OCI-LY1 (cell line): ENCODE results near the gene SLC25A45.
A peak's percentile ranks its signal among the peaks of the same experiment; 100 is the strongest.

Source experiments
- H2AFZ ChIP-seq: fragments of 200-600 bp; sonication (generic), shearing (Covaris generic); 2 replicates; pipeline ENCODE4 v1.6.0; 2014; ENCODE audit warnings: antibody characterized with exemption, mild to moderate bottlenecking, low read length
- H3F3A ChIP-seq: fragments of 200-600 bp; sonication (generic), shearing (Covaris generic); 2 replicates; pipeline ENCODE4 v1.6.0; 2014; ENCODE audit warnings: mild to moderate bottlenecking, antibody characterized with exemption, low read length, moderate library complexity; ENCODE audit not compliant: insufficient read depth
- H3K27ac ChIP-seq: fragments of 200-600 bp; sonication (generic); 2 replicates; pipeline ENCODE4 v1.5.1; 2014; ENCODE audit warnings: low read length, mixed run types, mild to moderate bottlenecking, low read depth; ENCODE audit not compliant: poor library complexity, severe bottlenecking
- H3K27me3 ChIP-seq: fragments of 200-600 bp; sonication (generic); 2 replicates; pipeline ENCODE4 v1.6.0; 2014; ENCODE audit warnings: antibody characterized with exemption, mild to moderate bottlenecking, low read length, moderate library complexity; ENCODE audit not compliant: insufficient read depth
- H3K36me3 ChIP-seq: fragments of 200-600 bp; sonication (generic); 2 replicates; pipeline ENCODE4 v1.6.1; 2014; ENCODE audit warnings: mild to moderate bottlenecking, antibody characterized with exemption, low read length, moderate library complexity, mixed read lengths; ENCODE audit not compliant: insufficient read depth
- H3K4me1 ChIP-seq: fragments of 200-600 bp; sonication (generic); 2 replicates; pipeline ENCODE4 v1.5.1; 2014; ENCODE audit warnings: mild to moderate bottlenecking, low read length, moderate library complexity; ENCODE audit not compliant: insufficient read depth, severe bottlenecking
- H3K4me2 ChIP-seq: fragments of 200-600 bp; sonication (generic), shearing (Covaris generic); 2 replicates; pipeline ENCODE4 v1.6.1; 2014; ENCODE audit warnings: low read length
- H3K4me3 ChIP-seq: fragments of 200-600 bp; sonication (generic); 2 replicates; pipeline ENCODE4 v1.5.1; 2014; ENCODE audit warnings: low read length, low read depth, mild to moderate bottlenecking, mixed read lengths; ENCODE audit not compliant: poor library complexity, severe bottlenecking
- H3K79me2 ChIP-seq: fragments of 200-600 bp; shearing (Covaris generic); 2 replicates; pipeline ENCODE4 v1.6.1; 2016; ENCODE audit warnings: mixed run types, low read length, mixed read lengths; ENCODE audit not compliant: insufficient read depth
- H3K9ac ChIP-seq: fragments of 200-600 bp; sonication (generic), shearing (Covaris generic); 2 replicates; pipeline ENCODE4 v1.6.1; 2014; ENCODE audit warnings: mild to moderate bottlenecking, low read length, mixed read lengths
- H3K9me2 ChIP-seq: fragments of 200-600 bp; sonication (generic), shearing (Covaris generic); 2 replicates; pipeline ENCODE4 v1.6.1; 2014; ENCODE audit warnings: low read depth, mild to moderate bottlenecking, low read length, mixed read lengths
- H3K9me3 ChIP-seq: fragments of 200-600 bp; shearing (Covaris generic); 2 replicates; pipeline ENCODE4 v1.6.1; 2014; ENCODE audit warnings: low read length, mixed read lengths
- H4K20me1 ChIP-seq: fragments of 200-600 bp; sonication (generic), shearing (Covaris generic); 2 replicates; pipeline ENCODE4 v1.6.0; 2016; ENCODE audit warnings: mild to moderate bottlenecking, low read length; ENCODE audit not compliant: insufficient read depth
- EZH2 ChIP-seq: fragments of 200-600 bp; sonication (generic), shearing (Covaris generic); IDR thresholded peaks from 2 replicates; pipeline ENCODE4 v1.8.0; 2017; ENCODE audit warnings: borderline replicate concordance, mixed run types, mild to moderate bottlenecking, antibody characterized with exemption, low read length, moderate library complexity, mixed read lengths
- TF ChIP-seq, protein P1 (sequence below): fragments of 200-600 bp; sonication (generic), shearing (Covaris generic); IDR thresholded peaks from 2 replicates; pipeline ENCODE4 v1.5.1; 2017; ENCODE audit warnings: mild to moderate bottlenecking, antibody characterized with exemption, low read length, moderate library complexity, mixed read lengths

Gene SLC25A45

GRCh38 chr11:65384301-65384889, 1.9 kb upstream of the SLC25A45 start:
- TF ChIP-seq, protein P1, sequence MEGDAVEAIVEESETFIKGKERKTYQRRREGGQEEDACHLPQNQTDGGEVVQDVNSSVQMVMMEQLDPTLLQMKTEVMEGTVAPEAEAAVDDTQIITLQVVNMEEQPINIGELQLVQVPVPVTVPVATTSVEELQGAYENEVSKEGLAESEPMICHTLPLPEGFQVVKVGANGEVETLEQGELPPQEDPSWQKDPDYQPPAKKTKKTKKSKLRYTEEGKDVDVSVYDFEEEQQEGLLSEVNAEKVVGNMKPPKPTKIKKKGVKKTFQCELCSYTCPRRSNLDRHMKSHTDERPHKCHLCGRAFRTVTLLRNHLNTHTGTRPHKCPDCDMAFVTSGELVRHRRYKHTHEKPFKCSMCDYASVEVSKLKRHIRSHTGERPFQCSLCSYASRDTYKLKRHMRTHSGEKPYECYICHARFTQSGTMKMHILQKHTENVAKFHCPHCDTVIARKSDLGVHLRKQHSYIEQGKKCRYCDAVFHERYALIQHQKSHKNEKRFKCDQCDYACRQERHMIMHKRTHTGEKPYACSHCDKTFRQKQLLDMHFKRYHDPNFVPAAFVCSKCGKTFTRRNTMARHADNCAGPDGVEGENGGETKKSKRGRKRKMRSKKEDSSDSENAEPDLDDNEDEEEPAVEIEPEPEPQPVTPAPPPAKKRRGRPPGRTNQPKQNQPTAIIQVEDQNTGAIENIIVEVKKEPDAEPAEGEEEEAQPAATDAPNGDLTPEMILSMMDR = no peak
- no peak for TF ChIP-seq EZH2
- H2AFZ ChIP-seq = no peak overlapping the region
- no peak overlapping the region for H3K4me3 ChIP-seq
- H3K4me2 ChIP-seq = no peak overlapping the region
- H4K20me1 ChIP-seq = no peaks in the 10 kb centered on the region
- H3F3A ChIP-seq = no peaks in the 10 kb centered on the region
- H3K4me1 ChIP-seq = peaks cover 58% of the 10 kb centered on the region
- no peaks in the 10 kb centered on the region for H3K27me3 ChIP-seq
- H3K27ac ChIP-seq = peak overlapping the region; percentile 69
- H3K36me3 ChIP-seq = peaks cover 7% of the 10 kb centered on the region; the same call in 1 of the 2 replicates
- no peaks in the 10 kb centered on the region for H3K9me2 ChIP-seq
- H3K79me2 ChIP-seq = no peaks in the 10 kb centered on the region
- H3K9me3 ChIP-seq = no peaks in the 10 kb centered on the region
- no peak overlapping the region for H3K9ac ChIP-seq

DNA sequence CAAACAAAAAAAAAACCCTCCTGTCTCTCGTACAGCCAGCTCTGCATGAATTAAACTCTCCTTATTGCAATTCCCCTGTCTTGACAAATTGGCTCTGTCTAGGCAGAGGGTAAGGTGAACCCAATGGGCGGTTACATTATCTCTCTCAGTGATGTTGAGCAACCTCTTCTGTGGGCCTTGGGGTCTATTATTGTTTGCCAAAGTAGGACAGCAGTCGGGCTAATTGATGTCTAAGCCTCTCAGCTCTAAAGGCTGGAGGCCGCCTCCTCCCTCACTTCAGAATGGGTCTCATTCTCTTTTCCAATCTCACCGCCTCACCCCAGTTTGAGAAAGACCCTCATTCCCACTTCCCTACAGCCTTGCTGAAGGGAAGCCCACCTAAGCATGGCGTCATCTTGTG, 1.3 kb upstream of the SLC25A45 start:
- no peaks in the 10 kb centered on the region for H3K9me2 ChIP-seq
- H3K9me3 ChIP-seq = no peaks in the 10 kb centered on the region
- peaks cover 53% of the 10 kb centered on the region for H3K4me1 ChIP-seq
- H3K27me3 ChIP-seq = no peaks in the 10 kb centered on the region
- H2AFZ ChIP-seq = no peak overlapping the region
- no peak overlapping the region for H3K4me2 ChIP-seq
- no peaks in the 10 kb centered on the region for H4K20me1 ChIP-seq
- H3K4me3 ChIP-seq = no peak overlapping the region
- H3K79me2 ChIP-seq = no peaks in the 10 kb centered on the region
- H3F3A ChIP-seq = no peaks in the 10 kb centered on the region
- H3K36me3 ChIP-seq = peaks cover under 1% of the 10 kb centered on the region; the same call in 1 of the 2 replicates
- TF ChIP-seq, protein P1 = no peak
- TF ChIP-seq EZH2 = no peak
- peak overlapping the region; percentile 69 for H3K27ac ChIP-seq
- no peak overlapping the region for H3K9ac ChIP-seq

DNA sequence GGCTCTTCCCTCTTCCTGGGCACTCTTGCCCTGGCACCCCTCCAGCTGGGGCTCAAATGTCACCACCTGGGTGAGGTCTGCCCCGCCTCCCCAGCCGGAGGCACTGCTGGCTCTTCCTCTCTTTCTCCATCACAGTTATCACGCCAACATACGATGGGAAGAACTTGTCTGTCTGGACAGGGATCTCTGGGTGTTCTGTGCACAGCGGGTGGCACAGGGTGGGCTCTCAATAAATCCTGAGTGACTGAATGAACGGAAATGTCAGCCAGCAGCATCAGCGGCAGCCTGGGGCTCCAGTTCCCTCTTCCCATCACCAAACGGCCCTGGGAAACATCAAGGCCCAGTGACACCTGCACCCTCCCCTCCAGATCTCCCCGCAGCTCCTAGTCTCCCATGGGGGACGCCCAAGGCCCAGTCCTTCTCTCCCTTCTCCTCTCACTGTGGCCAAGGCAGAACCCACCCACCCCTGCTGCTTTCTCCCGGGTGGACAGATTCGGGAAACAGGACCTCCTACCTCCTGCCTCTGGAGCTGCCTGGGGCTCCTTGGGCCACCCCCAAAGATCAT, 440 bp upstream of the SLC25A45 start:
- Histone ChIP-seq H2AFZ (no peak overlapping the region), H3K27ac (peak overlapping the region; percentile 89), H3K27me3 (no peaks in the 10 kb centered on the region), H4K20me1 (no peaks in the 10 kb centered on the region), H3K9ac (peak overlapping the region; percentile 77), H3K4me2 (peak overlapping the region; percentile 73), H3K9me2 (no peaks in the 10 kb centered on the region), H3K36me3 (no peaks in the 10 kb centered on the region), H3F3A (no peaks in the 10 kb centered on the region), H3K79me2 (no peaks in the 10 kb centered on the region), H3K4me1 (peaks cover 53% of the 10 kb centered on the region), H3K4me3 (peak overlapping the region; percentile 65), H3K9me3 (no peaks in the 10 kb centered on the region)
- TF ChIP-seq, protein P1 = no peak
- no peak for TF ChIP-seq EZH2
